GF-D8 (cell line): ENCODE results near the gene MRPL43.
"Not testable (repeated sequence)": the region's sequence is repeated elsewhere in the genome, so short reads cannot be mapped to it uniquely, and the experiment has no call there.

Source experiments
- DNase-seq: peaks from one replicate; lab custom pipeline; 2025; lab: John Stamatoyannopoulos, UW

Gene MRPL43

GRCh38 chr10:100982916-100983830 is 4.1 kb downstream of the MRPL43 start:
- no peak for DNase-seq

DNA sequence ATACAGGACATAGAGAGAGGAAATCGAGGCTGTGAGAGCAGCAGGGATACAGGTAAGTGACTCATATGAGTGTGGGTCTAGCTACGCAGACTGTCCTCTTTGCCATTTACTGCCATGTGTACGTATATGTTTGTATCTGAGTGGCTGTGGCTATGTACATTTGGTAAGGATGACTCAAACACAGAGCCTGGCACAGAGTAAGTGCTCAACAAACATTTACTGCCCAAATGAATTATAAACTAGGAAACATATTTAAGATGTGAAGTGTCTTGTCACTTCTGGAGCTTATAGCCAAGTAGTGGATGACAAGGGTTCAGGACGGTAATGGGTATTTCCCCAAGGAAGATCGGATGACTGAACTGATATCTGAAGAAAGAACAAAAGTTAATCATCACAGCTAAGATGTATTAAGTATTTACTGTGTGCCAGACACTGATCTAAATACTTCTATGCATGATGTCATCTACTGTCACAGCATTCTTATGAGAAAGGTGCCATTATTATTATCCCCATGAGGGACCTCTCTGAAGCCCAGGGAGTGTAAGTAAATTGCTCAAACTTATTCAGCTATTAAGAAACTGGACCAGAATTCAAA is 6.0 kb downstream of the MRPL43 start:
- DNase-seq = no peak

DNA sequence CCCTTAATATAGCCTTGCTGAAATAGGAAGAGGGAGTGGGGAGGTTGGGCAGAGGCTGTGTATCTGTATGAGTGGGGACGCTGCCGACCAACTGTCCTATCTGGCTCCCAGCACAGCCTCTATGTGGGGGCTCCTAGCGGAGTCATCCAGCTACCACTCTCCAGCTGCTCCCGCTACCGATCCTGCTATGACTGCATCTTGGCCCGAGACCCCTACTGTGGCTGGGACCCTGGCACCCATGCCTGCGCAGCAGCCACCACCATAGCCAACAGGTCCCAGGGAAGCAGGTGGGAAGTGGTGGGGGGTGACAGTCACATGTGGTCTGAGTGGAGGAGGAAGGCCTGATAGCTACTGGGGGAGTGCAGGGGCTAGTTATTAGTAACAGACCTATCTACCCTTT is 6.6 kb downstream of the MRPL43 start:
- DNase-seq = no peak

GRCh38 chr10:100980311-100980710 is 7.0 kb downstream of the MRPL43 start:
- DNase-seq = no peak

GRCh38 chr10:100979791-100980272 is 7.5 kb downstream of the MRPL43 start:
- DNase-seq = no peak

DNA sequence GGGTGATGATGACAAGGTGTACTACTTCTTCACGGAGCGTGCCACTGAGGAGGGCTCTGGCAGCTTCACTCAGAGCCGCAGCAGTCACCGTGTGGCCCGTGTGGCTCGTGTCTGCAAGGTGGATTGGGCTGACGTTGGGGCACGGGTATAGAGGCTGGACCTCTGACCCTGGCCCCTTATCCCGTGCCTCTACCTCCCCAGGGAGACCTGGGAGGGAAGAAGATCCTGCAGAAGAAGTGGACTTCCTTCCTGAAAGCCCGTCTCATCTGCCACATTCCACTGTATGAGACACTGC is 8.4 kb downstream of the MRPL43 start:
- DNase-seq = no peak

GRCh38 chr10:100978121-100978900 is 9.0 kb downstream of the MRPL43 start:
- no peak for DNase-seq

- no peak for DNase-seq
Observed at GRCh38 chr10:100977436-100977835, 9.9 kb downstream of the MRPL43 start.

DNA sequence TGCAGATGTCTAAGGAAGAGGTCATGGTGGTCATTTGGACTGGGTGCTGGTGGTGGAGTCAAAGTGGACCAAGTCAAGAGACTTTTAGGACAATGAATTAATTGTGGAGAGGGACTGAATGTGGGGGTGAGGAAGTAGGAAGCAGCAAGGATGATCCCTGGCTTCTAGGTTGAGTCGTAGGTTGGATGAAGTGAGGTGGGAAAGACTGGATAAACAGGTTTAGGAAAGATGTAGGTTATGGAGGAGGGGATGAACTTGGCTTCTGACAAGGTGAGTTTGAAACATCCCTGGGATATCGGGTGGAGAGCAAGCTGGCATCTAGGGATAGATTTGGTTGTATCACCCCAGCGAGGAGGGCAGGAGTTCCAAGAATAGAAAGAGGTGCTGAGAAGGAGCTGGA is 10.4 kb downstream of the MRPL43 start:
- no peak for DNase-seq

GRCh38 chr10:100975397-100975796 is 11.9 kb downstream of the MRPL43 start:
- DNase-seq = not testable (repeated sequence)

GRCh38 chr10:100972904-100973535 is 14.3 kb downstream of the MRPL43 start:
- DNase-seq = no peak

DNA sequence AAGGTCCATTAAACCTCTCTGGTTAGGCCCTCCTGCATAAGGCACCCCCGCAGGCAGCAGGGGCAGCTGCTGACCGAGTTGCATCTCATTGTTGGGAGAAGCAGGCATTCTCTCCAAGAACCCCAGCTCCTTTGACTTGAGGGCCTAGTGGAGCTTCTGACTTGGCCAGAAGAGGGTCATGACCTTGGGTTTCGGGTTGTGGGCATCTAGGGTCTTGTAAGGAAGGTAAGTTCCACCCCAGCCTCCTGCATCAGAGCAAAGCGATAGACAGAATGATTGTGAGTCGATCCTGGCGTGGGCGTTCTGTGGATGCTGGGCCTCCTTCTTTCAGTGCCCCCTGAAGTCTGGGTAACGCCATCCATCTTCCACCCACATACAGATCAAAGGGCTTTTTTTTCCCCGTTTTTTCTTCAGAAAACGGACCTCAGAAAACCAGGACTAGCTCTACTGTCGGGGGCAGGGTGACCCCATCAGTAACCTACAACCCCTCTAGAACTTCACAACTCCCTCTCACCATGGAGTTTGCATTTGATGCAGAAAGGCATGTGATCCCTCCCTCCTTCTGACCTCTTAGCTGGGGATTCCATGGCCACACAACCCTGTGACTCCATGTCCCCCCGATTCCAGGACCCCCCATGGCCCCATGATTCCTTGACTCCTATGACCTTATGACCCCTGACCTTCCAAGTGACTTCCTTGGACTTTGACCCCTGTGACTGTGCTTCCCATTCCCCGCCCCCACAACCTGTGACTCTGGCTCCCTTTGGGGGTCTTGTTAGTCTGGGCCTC is 15.0 kb downstream of the MRPL43 start:
- no peak for DNase-seq

DNA sequence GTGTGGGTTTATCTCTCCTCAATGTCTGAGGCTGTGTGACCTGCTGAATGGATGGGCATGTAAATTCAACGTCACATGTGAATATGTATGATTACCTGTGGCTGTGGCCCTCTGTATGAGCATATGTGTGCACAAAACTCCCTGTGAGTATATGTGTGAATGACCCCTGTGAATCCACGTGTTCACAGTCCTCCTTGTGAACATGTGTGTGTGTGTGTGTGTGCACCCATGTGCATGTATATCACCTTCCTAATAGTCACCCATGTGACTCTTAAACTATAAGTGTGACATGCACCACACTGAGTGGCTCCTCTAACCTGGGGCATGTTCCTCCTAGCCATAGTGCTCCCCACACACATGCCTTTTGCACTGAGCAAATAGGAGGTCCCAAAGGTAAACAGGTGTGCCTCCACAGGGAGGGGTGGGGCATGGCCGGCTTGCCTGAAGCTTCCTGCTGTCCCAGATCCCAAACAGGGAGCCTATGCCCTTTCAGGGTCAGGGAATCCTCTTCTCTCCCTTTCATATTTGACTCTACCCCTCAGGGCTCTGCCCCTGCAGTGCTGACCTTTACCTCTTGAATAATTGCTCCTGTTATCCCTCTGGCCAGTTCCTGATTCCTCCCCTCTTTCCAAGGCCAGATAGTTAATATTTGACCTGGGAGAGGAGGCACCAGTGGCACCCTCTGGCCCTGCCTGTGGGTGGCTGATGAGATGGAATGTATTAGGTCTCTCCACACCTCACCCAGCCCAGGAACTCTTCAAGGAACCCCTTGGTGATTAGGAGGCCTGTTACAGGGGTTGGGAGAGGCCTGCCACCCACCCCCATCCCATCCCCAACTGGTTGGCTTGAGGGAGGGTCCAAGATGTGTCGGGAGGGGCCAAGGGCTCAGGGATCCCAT is 16.1 kb downstream of the MRPL43 start:
- DNase-seq = no peak

- DNase-seq = no peak
Observed at GRCh38 chr10:100970076-100970913, 17.0 kb downstream of the MRPL43 start.

DNA sequence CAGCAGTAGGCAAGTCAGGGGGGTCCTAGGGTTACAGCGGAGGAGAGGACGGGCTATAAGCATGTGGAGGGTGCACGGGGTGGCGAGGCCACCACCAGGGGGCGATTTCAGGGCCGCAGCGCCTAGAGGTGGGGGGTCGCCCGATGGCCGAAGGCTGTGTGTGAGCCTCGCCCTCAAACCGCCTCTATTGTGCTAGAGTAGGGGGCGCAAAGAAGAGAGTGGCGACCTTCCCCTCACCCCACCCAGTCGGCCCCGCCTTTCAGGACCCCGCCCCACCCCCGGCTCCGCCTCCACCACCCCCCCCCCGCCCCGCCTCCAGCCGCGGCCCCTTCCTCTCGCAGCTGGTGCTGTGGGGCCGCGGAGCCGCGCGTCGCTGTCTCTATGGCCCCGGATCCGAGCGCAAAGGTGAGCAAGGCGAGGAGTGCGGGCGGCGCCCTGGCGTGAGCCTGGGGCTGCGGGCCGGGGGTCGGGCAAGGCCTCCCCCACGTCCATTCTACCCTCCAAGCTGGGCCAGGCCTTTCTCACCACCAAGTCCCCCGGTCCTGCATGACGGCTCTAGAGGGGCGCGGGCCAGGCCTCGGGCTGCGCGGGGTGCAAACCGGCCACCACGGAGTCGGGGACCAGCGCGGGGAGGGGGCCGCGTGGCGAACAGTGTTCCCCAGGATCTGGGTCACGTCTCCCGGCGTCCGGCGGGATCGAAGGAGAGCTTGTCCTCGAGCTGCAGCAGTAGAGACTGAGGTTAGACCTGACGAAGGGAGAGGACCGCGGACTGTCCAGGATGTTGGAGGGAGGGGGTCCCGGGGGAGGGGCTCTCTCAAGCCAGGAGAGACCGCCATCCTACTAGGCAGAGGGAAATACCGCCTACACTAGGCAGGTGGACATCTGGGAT is 17.9 kb downstream of the MRPL43 start, which contains the start of gene SEMA4G:
SEMA4G (plus strand) TSS at position 318 of the 889 bp plus-strand sequence. CDS start 3,409 bp downstream, outside the sequence.
- no peak for DNase-seq

DNA sequence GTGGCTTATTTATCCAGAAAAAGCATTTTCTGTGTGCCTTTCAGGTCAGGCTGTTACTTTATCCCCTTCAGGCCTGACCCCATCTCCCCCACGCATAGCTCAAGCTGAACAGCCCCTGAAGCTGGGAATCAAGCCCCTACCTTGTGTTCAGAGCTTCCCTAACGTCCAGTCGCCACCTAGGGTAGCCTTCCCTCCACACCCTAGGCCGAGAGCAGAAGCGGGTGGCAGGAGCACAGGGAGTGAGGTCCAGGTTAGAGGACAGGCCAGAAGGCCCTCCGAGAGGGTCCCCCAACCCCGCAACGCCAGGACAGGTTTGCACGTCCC is 18.5 kb downstream of the MRPL43 start:
- no peak for DNase-seq

DNA sequence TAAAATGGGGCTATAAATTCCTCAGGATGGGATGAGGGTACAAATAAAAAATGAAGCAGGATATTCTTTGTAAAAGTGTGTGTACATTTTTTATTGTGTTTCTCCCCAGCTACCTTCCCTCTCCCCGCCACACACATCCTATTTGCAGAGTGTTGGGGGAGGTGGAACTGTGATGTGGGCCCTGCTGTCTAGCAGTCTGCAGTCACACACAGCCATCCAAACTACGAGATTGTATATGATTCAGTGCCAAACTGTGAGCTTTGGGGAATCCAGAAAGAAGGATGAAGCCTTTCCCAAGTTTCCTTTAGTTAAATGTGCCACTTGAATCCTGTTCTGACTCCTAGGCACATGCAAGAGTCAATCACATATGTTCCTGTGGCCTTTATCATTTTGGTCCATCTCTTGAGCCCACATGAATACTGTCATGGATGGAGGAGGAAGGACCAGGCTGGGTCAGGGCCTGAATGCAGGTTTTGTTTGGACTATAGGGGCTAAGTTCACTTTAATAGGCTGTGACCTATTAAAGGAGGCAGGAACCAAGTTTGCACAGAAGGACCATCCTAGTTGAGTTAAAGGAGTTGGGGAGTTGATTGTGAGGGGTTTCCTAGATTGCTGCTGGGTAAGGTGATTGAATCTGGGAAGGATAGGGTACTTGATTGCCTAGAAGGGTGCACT is 19.1 kb downstream of the MRPL43 start:
- no peak for DNase-seq

DNA sequence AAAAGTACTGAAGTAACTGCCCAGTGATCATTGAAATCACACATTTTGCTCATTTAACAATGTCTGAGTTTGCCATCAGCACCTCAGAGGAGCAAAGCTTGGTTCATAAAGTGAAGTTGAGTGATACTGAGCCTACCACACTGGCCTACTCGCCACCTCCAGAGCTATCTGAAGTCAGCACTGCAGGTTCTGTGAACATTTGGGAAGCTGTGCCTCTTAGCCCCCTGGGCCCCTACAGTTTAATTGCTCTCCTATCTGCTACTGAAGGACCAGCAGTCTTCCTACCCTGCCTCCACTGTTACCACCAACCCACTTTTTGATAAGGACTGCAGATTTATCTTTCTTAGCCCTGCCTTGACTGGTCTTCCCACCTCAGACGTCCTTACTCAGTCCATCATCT is 20.0 kb downstream of the MRPL43 start:
- no peak for DNase-seq
